HEK293 (cell line): ENCODE results near the gene URM1.

Source experiments
- GLIS2 ChIP-seq: fragments of 450-650 bp; formaldehyde crosslinking; IDR thresholded peaks from 2 replicates; pipeline ENCODE4 v1.5.1; 2016; ENCODE audit warnings: missing biosample characterization, missing genetic modification characterization
- HOXC10 ChIP-seq: sonication (generic); formaldehyde crosslinking; IDR thresholded peaks from 2 replicates; pipeline ENCODE4 v1.8.1; 2023; ENCODE audit warnings: mild to moderate bottlenecking, missing genetic modification reagents
- KLF1 ChIP-seq: fragments of 450-650 bp; formaldehyde crosslinking; IDR thresholded peaks from 2 replicates; pipeline ENCODE4 v1.5.1; 2016; ENCODE audit warnings: missing biosample characterization, missing genetic modification characterization
- KLF17 ChIP-seq: fragments of 450-650 bp; formaldehyde crosslinking; IDR thresholded peaks from 2 replicates; pipeline ENCODE4 v1.5.1; 2016; ENCODE audit warnings: missing biosample characterization, missing genetic modification characterization
- KLF7 ChIP-seq: fragments of 450-650 bp; formaldehyde crosslinking; IDR thresholded peaks from 2 replicates; pipeline ENCODE4 v1.5.1; 2016; ENCODE audit warnings: missing biosample characterization, missing genetic modification characterization, borderline replicate concordance
- KLF8 ChIP-seq: fragments of 450-650 bp; formaldehyde crosslinking; IDR thresholded peaks from 2 replicates; pipeline ENCODE4 v1.5.1; 2016; ENCODE audit warnings: missing biosample characterization, missing genetic modification characterization
- PATZ1 ChIP-seq: fragments of 450-650 bp; formaldehyde crosslinking; IDR thresholded peaks from 2 replicates; pipeline ENCODE4 v1.5.1; 2016; ENCODE audit warnings: missing biosample characterization, missing genetic modification characterization
- SCRT1 ChIP-seq: fragments of 450-650 bp; formaldehyde crosslinking; IDR thresholded peaks from 2 replicates; pipeline ENCODE4 v1.5.1; 2016; ENCODE audit warnings: missing biosample characterization, missing genetic modification characterization, borderline replicate concordance
- SP3 ChIP-seq: fragments of 450-650 bp; formaldehyde crosslinking; IDR thresholded peaks from 2 replicates; pipeline ENCODE4 v1.5.1; 2016; ENCODE audit warnings: missing biosample characterization, missing genetic modification characterization
- WT1 ChIP-seq: fragments of 450-650 bp; formaldehyde crosslinking; IDR thresholded peaks from 2 replicates; pipeline ENCODE4 v1.5.1; 2016; ENCODE audit warnings: missing biosample characterization, missing genetic modification characterization
- ZBTB17 ChIP-seq: fragments of 450-650 bp; formaldehyde crosslinking; IDR thresholded peaks from 2 replicates; pipeline ENCODE4 v1.5.1; 2016; ENCODE audit warnings: missing biosample characterization, missing genetic modification characterization
- ZBTB20 ChIP-seq: fragments of 450-650 bp; formaldehyde crosslinking; IDR thresholded peaks from 2 replicates; pipeline ENCODE4 v1.5.1; 2016; ENCODE audit warnings: missing biosample characterization, missing genetic modification characterization
- ZBTB8A ChIP-seq: fragments of 450-650 bp; formaldehyde crosslinking; IDR thresholded peaks from 2 replicates; pipeline ENCODE4 v1.5.1; 2016; ENCODE audit warnings: missing biosample characterization, missing genetic modification characterization
- ZNF133 ChIP-seq: fragments of 450-650 bp; formaldehyde crosslinking; IDR thresholded peaks from 2 replicates; pipeline ENCODE4 v1.5.1; 2016; ENCODE audit warnings: missing biosample characterization, missing genetic modification characterization
- ZNF140 ChIP-seq: fragments of 450-650 bp; formaldehyde crosslinking; IDR thresholded peaks from 2 replicates; pipeline ENCODE4 v1.5.1; 2016; ENCODE audit warnings: missing biosample characterization, missing genetic modification characterization
- ZNF174 ChIP-seq: fragments of 450-650 bp; formaldehyde crosslinking; IDR thresholded peaks from 2 replicates; pipeline ENCODE4 v1.5.0; 2017; ENCODE audit warnings: missing biosample characterization, mild to moderate bottlenecking, missing genetic modification characterization
- ZNF223 ChIP-seq: fragments of 450-650 bp; formaldehyde crosslinking; IDR thresholded peaks from 2 replicates; pipeline ENCODE4 v1.5.1; 2016; ENCODE audit warnings: missing biosample characterization, missing genetic modification characterization
- ZNF23 ChIP-seq: fragments of 450-650 bp; formaldehyde crosslinking; IDR thresholded peaks from 2 replicates; pipeline ENCODE4 v1.5.1; 2016; ENCODE audit warnings: missing biosample characterization, missing genetic modification characterization, borderline replicate concordance
- ZNF324 ChIP-seq: fragments of 450-650 bp; formaldehyde crosslinking; IDR thresholded peaks from 2 replicates; pipeline ENCODE4 v1.5.1; 2016; ENCODE audit warnings: missing biosample characterization, missing genetic modification characterization
- ZNF335 ChIP-seq: fragments of 450-650 bp; formaldehyde crosslinking; conservative IDR thresholded peaks from 2 replicates; pipeline ENCODE4 v1.5.1; 2016; ENCODE audit warnings: missing biosample characterization, missing genetic modification characterization
- ZNF580 ChIP-seq: fragments of 450-650 bp; formaldehyde crosslinking; IDR thresholded peaks from 2 replicates; pipeline ENCODE4 v1.5.1; 2016; ENCODE audit warnings: missing biosample characterization, missing genetic modification characterization
- ZNF600 ChIP-seq: fragments of 450-650 bp; formaldehyde crosslinking; IDR thresholded peaks from 2 replicates; pipeline ENCODE4 v1.5.1; 2016; ENCODE audit warnings: missing biosample characterization, missing genetic modification characterization
- ZNF639 ChIP-seq: fragments of 450-650 bp; formaldehyde crosslinking; IDR thresholded peaks from 2 replicates; pipeline ENCODE4 v1.5.1; 2016; ENCODE audit warnings: missing biosample characterization, missing genetic modification characterization
- ZNF660 ChIP-seq: fragments of 450-650 bp; IDR thresholded peaks from 2 replicates; pipeline ENCODE4 v1.5.1; 2018; ENCODE audit warnings: missing biosample characterization, mild to moderate bottlenecking, missing genetic modification characterization
- ZNF707 ChIP-seq: fragments of 450-650 bp; formaldehyde crosslinking; IDR thresholded peaks from 2 replicates; pipeline ENCODE4 v1.5.1; 2016; ENCODE audit warnings: missing biosample characterization, missing genetic modification characterization
- ZNF76 ChIP-seq: fragments of 450-650 bp; formaldehyde crosslinking; IDR thresholded peaks from 2 replicates; pipeline ENCODE4; 2016; ENCODE audit warnings: low read depth, missing biosample characterization, missing genetic modification characterization, borderline replicate concordance
- ZNF843 ChIP-seq: fragments of 450-650 bp; formaldehyde crosslinking; IDR thresholded peaks from 2 replicates; pipeline ENCODE4 v1.5.1; 2016; ENCODE audit warnings: missing biosample characterization, missing genetic modification characterization
- ZSCAN23 ChIP-seq: fragments of 450-650 bp; formaldehyde crosslinking; IDR thresholded peaks from 2 replicates; pipeline ENCODE4 v1.5.1; 2016; ENCODE audit warnings: missing biosample characterization, missing genetic modification characterization
- ZSCAN30 ChIP-seq: fragments of 450-650 bp; IDR thresholded peaks from 2 replicates; pipeline ENCODE4 v1.5.1; 2018; ENCODE audit warnings: missing biosample characterization, mild to moderate bottlenecking, missing genetic modification characterization, moderate library complexity
- TF ChIP-seq, protein P1 (sequence below): fragments of 450-650 bp; formaldehyde crosslinking; IDR thresholded peaks from 2 replicates; pipeline ENCODE4 v1.5.1; 2017; ENCODE audit warnings: missing biosample characterization, missing genetic modification characterization

URM1 gene

DNA sequence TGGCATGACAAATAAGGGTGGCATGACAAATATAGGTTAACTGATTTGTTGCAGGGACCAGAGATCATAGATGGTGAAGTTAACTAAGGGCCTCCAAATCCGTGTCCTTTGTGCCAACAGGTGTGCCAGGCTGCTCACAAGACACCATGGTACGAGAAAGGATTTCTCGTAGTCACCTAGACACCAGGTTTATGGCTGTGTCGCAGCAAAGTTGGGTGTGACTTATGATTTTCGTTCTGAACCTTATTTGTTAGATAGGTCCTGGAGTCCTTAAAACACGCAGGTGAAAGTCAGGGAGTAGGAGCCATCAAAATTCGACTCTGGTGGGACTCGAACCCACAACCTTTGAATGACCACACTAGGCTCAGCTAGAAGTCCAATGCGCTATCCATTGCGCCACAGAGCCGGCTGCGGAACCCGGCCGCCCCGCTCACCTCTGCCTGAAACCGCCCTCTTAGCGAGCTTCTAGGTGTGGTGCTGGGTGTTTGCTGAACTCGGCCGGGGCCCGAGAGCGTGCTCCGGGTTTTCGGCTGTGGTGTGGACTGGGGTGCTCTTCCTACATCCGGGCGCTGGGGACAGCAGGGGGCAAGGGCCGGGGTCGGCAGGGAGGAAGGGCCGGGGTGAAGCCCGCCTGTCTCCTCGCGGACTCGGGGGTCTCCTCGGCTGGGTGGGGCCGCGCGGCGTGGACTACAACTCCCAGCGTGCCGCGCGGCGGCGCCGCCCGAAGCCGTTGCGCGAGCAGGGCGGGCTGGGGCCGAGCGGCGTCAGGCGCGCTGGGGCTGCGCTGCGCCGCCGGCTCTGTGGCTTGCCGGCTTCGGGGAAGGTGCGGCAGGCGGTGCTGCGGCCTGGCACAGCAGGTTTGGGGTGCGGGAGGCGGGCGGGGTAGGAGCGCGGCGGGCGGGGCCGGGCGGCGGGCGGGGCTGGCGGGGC lies 31.1 kb upstream of the URM1 start, which contains the start of gene SLC27A4 (continued):
- 0 out of 2 replicates have a peak, but pooled peaks have one; percentile 31 for TF ChIP-seq WT1 (tag by site-specific recombination)
- TF ChIP-seq KLF7 (tag by site-specific recombination) = peak; percentile 95
- TF ChIP-seq ZNF174 (tag by site-specific recombination) = no peak
- TF ChIP-seq ZBTB17 (tag by site-specific recombination) = peak; percentile 82
- peak; percentile 80 for TF ChIP-seq KLF1 (tag by site-specific recombination)
- peak; percentile 68 for TF ChIP-seq SP3
- TF ChIP-seq ZNF600 (tag by site-specific recombination) = peak; percentile 71
- TF ChIP-seq ZNF223 = no peak
- peak; percentile 57; the same call in 1 of the 2 replicates for TF ChIP-seq ZNF324 (tag by site-specific recombination)
- peak; percentile 86 for TF ChIP-seq SCRT1 (tag by site-specific recombination)
- peak; percentile 79 for TF ChIP-seq GLIS2 (tag by site-specific recombination)
- no peak for TF ChIP-seq ZNF133 (tag by site-specific recombination)
- TF ChIP-seq ZNF580 (tag by site-specific recombination) = peak; percentile 75; the same call in 1 of the 2 replicates
- TF ChIP-seq, protein P1, sequence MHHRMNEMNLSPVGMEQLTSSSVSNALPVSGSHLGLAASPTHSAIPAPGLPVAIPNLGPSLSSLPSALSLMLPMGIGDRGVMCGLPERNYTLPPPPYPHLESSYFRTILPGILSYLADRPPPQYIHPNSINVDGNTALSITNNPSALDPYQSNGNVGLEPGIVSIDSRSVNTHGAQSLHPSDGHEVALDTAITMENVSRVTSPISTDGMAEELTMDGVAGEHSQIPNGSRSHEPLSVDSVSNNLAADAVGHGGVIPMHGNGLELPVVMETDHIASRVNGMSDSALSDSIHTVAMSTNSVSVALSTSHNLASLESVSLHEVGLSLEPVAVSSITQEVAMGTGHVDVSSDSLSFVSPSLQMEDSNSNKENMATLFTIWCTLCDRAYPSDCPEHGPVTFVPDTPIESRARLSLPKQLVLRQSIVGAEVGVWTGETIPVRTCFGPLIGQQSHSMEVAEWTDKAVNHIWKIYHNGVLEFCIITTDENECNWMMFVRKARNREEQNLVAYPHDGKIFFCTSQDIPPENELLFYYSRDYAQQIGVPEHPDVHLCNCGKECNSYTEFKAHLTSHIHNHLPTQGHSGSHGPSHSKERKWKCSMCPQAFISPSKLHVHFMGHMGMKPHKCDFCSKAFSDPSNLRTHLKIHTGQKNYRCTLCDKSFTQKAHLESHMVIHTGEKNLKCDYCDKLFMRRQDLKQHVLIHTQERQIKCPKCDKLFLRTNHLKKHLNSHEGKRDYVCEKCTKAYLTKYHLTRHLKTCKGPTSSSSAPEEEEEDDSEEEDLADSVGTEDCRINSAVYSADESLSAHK (tag by site-specific recombination) = peak; percentile 53; the same call in 1 of the 2 replicates
- 0 out of 2 replicates have a peak, but pooled peaks have one; percentile 1 for TF ChIP-seq HOXC10 (CRISPR knock-in tag)
- peak; percentile 71 for TF ChIP-seq KLF17 (tag by site-specific recombination)
- TF ChIP-seq ZNF76 = peak; percentile 93
- TF ChIP-seq ZNF140 (tag by site-specific recombination) = no peak
- TF ChIP-seq KLF8 (tag by site-specific recombination) = peak; percentile 95
- peak; percentile 61 for TF ChIP-seq ZSCAN30 (tag by site-specific recombination)
- TF ChIP-seq PATZ1 = peak; percentile 59
- TF ChIP-seq ZNF23 (tag by site-specific recombination) = no peak
- peak; percentile 83 for TF ChIP-seq ZNF335 (tag by site-specific recombination)
- 0 out of 2 replicates have a peak, but pooled peaks have one; percentile 42 for TF ChIP-seq ZNF639 (tag by site-specific recombination)
- TF ChIP-seq ZSCAN23 (tag by site-specific recombination) = 0 out of 2 replicates have a peak, but pooled peaks have one; percentile 17
- no peak for TF ChIP-seq ZNF707
- TF ChIP-seq ZBTB8A (tag by site-specific recombination) = peak; percentile 92
- TF ChIP-seq ZNF660 = peak; percentile 85
- peak; percentile 68 for TF ChIP-seq ZBTB20 (tag by site-specific recombination)
- peak; percentile 58; the same call in 1 of the 2 replicates for TF ChIP-seq ZNF843 (tag by site-specific recombination)
